Activated T-cell treated with anti-CD3 and anti-CD28 coated beads for 48 hours (primary cell): ENCODE data around the gene SLA2.
"Not testable (repeated sequence)": the region's sequence is repeated elsewhere in the genome, so short reads cannot be mapped to it uniquely, and the experiment has no call there.

Experiments
- DNase-seq: peaks from one replicate; pipeline ENCODE4 v3.0.0-alpha.2; 2020; ENCODE audit warnings: low read depth

SLA2 gene

DNA sequence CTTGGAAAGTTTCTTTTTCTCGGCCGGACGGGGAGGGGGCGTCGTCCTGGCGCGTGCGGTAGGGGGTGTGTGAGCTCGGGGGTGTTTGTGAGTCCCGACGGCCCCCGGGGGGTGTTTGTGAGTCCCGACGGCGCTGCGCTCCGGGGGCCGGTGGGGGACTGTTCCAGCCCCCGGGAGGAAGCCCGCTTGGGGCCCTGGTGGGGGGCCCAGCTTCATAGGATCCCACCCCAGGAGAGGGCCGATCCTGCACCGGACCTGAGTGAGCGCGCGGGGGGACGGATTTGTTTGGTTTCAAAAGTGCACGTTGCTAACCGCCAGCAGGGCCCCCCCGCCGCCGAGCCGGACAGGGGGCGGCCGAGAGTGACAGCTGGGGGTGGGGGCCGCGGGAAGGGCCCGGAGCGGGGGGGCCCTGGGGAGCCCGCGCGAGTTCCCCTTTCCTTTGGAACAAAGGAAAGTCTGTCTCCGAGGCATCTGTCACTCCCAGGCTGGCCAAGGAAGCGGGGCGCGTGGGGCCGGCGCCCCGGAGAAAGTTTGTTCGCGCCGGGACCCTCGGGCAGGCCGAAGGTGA, 72.1 kb downstream of the SLA2 start:
- no peak for DNase-seq

DNA sequence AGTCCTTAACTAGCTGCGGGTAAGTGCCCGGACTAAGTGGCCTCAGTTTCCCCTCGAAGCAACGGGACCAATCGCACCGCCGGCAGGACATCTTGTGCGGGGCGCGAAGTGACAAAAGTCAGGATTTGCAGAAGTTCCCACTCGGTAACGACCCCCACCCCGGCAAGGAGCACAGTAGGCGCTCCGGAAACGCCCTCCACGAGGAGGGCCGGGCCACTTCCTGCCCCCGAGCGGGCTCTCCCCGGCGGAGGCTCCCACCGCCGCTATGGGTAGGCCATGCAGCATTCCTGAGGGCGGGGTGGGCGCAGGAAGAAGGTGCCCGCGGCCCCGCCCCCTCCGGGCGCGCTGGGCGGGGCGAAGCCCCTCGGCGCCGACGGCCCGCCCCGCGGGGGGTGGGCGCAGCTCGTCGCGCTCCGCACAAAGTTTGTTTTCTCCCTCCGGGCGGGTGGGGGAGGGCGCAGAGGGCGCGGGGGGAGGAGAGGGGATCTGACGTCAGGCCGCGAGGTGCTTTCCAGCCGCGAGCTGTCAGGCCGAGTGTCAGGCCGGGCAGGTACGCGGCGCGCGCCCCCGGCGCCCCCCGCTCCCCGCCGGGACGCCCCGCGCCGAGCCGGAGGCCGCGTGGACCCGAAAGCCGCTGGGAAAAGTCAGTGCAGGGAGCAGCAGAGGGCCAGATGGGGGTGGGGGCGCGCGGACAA, 72.7 kb downstream of the SLA2 start, which contains the start of gene TGIF2:
TGIF2 (plus strand) TSS at position 495 of the 695 bp plus-strand sequence. CDS start 5,178 bp downstream, outside the sequence.
- DNase-seq: peak; percentile 91

DNA sequence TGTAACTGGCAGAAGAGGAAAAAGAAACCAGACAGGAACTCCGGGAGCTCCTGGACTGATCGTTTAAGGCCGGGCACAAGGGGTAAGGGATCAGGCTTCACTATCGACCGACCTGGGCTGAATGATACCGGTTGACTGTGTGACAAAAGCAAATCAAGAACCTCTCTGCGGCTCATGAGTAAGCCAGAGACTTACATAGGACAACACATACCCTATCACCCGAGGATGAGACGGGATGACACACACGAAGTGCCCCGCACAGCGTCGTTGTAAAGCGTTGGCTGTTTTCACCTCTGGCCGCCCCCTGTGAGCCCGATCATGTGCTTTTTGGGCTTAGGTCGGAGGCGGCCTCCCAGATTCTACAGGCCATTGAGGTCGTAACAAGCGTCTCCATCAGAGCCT, 73.3 kb downstream of the SLA2 start:
- peak; percentile 68 for DNase-seq

DNA sequence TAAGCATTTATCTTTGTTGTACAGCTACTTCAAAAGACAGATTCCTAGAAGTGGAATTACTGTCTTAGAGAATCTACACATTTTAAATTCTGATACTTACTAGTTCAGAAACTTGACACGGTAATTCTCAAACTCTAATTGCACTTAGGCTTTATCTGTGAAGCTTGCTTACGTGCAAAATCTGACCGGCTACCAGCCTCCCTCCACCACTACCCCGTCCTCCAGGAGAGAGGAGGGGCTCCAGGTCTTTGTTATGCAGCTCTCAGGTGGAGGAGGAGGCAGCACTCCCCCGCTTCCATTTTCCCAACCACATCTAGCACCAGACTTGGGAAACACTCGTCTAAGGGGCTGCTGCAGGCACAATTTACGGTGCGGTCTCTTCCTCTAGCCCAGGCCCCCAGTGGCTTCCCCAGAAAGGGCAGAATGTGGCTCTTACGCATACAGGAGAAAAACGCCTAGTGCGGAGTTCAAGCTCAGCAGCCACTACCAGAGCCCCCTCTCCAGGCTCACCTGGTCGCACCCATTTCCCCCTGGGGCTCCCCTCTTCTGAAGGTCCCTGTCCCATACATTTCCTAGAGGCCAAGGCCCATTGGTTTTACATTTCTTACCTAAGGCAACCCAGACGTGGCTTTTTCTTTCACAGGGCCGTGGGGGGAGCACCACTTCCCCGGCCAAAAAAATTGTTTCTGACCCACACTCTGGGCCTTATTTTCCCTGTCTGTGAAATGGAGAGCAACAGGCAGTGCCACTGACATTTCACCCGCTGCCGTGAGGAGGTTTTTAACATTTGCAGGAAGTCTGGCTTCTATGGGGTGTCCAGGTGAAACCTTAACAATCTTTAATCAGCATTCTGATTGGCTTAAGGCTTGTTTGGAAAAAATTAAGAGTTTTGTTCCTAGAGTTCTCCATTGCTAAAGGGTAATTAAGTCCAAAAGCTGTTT, 74.2 kb downstream of the SLA2 start:
- no peak for DNase-seq

DNA sequence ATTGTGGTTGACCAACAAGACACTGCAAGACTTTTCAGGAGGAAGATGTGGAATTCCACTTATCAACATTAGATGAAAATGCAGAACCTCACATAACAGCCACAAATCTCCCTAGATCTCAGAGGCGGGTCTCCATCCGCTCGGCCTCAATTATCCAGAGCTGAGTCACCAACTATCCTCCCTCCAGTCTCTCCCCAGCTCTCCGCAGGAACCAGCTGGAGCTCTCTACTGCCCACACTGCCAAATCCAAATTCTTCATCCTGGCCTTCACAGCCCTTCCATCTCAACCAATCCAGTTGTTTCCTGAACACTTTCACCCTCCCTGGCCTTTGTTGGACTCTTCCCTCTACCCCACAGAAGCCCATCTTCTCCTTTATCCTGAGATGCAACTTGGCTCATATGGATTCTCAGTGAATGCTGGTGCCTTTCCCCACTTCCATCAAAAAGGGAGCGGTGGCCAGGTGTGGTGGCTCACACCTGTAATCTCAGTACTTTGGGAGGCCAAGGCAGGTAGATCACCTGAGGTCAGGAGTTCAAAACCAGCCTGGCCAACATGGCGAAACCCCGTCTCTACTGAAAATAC, 76.1 kb downstream of the SLA2 start:
- DNase-seq: no peak

DNA sequence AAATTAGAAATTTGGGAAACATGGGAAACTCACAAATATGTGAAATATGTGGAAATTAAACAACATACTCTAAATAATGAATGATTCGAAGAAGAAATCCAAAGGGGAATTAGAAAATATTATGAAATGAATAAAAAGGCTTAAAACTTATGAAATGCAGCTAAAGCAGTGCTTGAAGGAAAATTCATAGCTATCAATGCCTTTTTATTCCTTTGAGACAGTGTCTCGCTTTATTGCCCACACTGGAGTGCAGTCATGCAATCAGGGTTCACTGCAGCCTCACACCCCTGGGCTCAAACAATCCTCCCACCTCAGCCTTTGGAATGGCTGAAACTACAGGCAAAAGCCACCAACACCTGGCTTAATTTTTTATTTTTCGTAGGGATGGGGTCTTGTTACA, 80.5 kb downstream of the SLA2 start:
- no peak for DNase-seq

DNA sequence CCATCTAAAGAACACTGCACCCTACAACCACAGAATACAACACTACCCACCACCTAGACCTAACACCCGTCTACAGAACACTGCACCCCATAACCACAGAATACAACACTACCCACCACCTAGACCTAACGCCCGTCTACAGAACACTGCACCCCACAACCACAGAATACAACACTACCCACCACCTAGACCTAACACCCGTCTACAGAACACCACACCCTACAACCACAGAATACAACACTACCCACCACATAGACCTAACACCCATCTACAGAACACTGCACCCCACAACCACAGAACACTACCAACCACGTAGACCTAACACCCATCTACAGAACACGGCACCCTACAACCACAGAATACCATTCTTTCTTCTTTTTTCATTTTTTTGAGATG, 81.3 kb downstream of the SLA2 start:
- DNase-seq: not testable (repeated sequence)

DNA sequence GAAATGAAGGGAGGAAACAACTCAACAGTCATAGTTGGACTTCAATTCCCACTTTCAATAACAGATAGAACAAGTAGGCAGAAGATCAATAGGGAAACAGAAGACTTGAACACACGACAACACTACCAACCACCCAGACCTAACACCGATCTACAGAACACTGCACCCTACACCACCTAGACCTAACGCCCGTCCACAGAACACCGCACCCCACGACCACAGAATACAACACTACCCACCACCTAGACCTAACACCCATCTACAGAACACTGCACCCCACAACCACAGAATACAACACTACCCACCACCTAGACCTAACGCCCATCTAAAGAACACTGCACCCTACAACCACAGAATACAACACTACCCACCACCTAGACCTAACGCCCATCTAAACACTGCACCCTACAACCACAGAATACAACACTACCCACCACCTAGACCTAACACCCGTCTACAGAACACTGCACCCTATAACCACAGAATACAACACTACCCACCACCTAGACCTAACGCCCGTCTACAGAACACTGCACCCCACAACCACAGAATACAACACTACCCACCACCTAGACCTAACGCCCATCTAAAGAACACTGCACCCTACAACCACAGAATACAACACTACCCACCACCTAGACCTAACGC, 81.8 kb downstream of the SLA2 start:
- not testable (repeated sequence) for DNase-seq

DNA sequence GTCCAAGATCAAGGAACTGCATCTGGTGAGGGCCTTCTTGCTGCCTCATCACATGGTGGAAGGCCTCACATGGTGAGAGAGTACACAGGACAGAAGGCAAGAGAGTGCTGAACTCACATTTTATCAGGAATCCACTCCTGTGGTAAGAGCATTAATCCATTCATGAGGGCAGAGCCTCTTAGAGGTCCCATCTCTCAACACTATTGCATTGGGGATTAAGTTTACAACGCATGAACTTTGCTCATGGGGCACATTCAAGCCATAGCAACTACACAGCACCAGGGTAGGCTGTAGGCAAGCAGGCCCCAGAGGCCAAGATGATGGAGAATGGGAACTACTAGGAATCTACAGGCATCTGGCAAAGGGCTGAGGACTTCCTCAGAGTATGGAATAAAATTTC, 82.6 kb downstream of the SLA2 start:
- DNase-seq: no peak

DNA sequence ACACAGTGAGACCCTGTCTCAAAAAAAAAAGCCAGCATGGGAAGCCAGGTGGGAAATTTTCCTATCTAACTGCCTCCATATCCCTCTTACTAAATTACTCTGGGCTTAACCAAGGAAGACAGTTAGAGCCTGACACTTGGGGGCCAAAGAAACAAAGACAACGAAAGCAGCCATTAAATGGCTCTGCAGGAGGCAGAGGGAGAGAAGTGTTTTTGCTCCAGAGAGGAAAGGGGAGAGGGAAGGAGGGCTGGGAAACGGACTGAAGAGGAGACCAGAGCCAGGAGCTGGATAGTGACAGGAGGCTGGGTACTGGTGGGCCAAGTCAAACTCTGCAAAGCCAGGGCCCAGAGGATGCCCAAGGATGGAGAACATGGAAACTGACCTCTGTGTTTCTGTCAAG, 83.3 kb downstream of the SLA2 start:
- DNase-seq: no peak
